Stimulated activated CD8-positive, alpha-beta memory T cell treated with anti-CD3 and anti-CD28 coated beads, Interleukin-7, amount 100 ng/mL, for 24 hours (primary cell): ENCODE data around the gene RAB11FIP3.

Experiments used
- DNase-seq: peaks from one replicate; pipeline ENCODE4 v3.0.0-alpha.2; 2020; ENCODE audit warnings: low read depth

Gene RAB11FIP3

GRCh38 chr16:554640-555365 lies 129.4 kb downstream of the RAB11FIP3 start:
- no peak for DNase-seq

GRCh38 chr16:555528-556473 lies 130.4 kb downstream of the RAB11FIP3 start:
- DNase-seq, result no peak

GRCh38 chr16:556474-557173 lies 131.2 kb downstream of the RAB11FIP3 start:
- no peak for DNase-seq

- DNase-seq, result no peak
Measured at GRCh38 chr16:557463-558297, 132.2 kb downstream of the RAB11FIP3 start.

GRCh38 chr16:558298-559020 lies 133.0 kb downstream of the RAB11FIP3 start:
- no peak for DNase-seq

GRCh38 chr16:559021-559380 lies 133.6 kb downstream of the RAB11FIP3 start:
- no peak for DNase-seq

- DNase-seq, result no peak
Measured at GRCh38 chr16:559411-560203, 134.2 kb downstream of the RAB11FIP3 start.

- DNase-seq, result no peak
Measured at GRCh38 chr16:560204-560700, 134.8 kb downstream of the RAB11FIP3 start, which contains the start of gene PRR35. Gene PRR35 (plus strand): TSS chr16:560394. CDS start chr16:563295, 2,901 bp downstream.

GRCh38 chr16:560701-561412 lies 135.4 kb downstream of the RAB11FIP3 start:
- DNase-seq, result no peak

- DNase-seq, result no peak
Measured at GRCh38 chr16:561413-561794, 136.0 kb downstream of the RAB11FIP3 start.

GRCh38 chr16:561957-562938 lies 136.8 kb downstream of the RAB11FIP3 start:
- DNase-seq, result no peak

- no peak for DNase-seq
Measured at GRCh38 chr16:563072-563644, 137.7 kb downstream of the RAB11FIP3 start.

- no peak for DNase-seq
Measured at GRCh38 chr16:564690-565418, 139.4 kb downstream of the RAB11FIP3 start.

- DNase-seq, result no peak
Measured at GRCh38 chr16:565419-566330, 140.2 kb downstream of the RAB11FIP3 start.

- DNase-seq, result no peak
Measured at GRCh38 chr16:566475-567372, 141.3 kb downstream of the RAB11FIP3 start, which contains the start of gene NHLRC4. Gene NHLRC4 (plus strand): TSS chr16:567005. CDS start chr16:568048, 1,043 bp downstream.
